Endothelial cell of umbilical vein (primary cell): ENCODE results near the gene LYSMD4.

ENCODE experiments used
- CTCF ChIP-seq, 2 donors: IDR thresholded peaks; 1 replicate in 1 of 2; 2 replicates in 1 of 2; pipeline ENCODE4 v1.5.1; 2011; ENCODE audit warnings: low read length in 2 of 2, mild to moderate bottlenecking in 2 of 2, moderate library complexity in 2 of 2, control low read depth in 1 of 2, inconsistent platforms in 1 of 2, low read depth in 1 of 2; ENCODE audit not compliant: insufficient read depth in 1 of 2; ENCODE audit errors: extremely low read depth in 1 of 2
- EZH2 ChIP-seq: IDR thresholded peaks from 2 replicates; pipeline ENCODE4 v1.6.1; 2012; ENCODE audit warnings: borderline replicate concordance, low read depth, mild to moderate bottlenecking, moderate library complexity, low read length, inconsistent platforms; ENCODE audit not compliant: severe bottlenecking
- FOS ChIP-seq: IDR thresholded peaks from 2 replicates; pipeline ENCODE4 v1.6.1; 2011; ENCODE audit warnings: mild to moderate bottlenecking, low read length, moderate library complexity, borderline replicate concordance; ENCODE audit not compliant: insufficient read depth
- MAX ChIP-seq: IDR thresholded peaks from 2 replicates; pipeline ENCODE4 v1.6.1; 2011; ENCODE audit not compliant: insufficient read depth, insufficient read length
- MYC ChIP-seq: IDR thresholded peaks from one replicate; pipeline ENCODE4 v1.6.1; 2011; ENCODE audit warnings: mild to moderate bottlenecking, low read depth, low read length
- POLR2A ChIP-seq: IDR thresholded peaks from 2 replicates; pipeline ENCODE4 v1.6.1; 2012; ENCODE audit warnings: low read depth, mild to moderate bottlenecking, control low read depth, low read length
- POLR2AphosphoS5 ChIP-seq: IDR thresholded peaks from 2 replicates; pipeline ENCODE4 v1.6.1; 2012; ENCODE audit warnings: low read depth, mild to moderate bottlenecking, control low read depth, low read length, moderate library complexity; ENCODE audit not compliant: insufficient read depth

- TF ChIP-seq EZH2 (no peak), CTCF (IDR thresholded peaks at IDR 0.05; ENCODE audit: extremely low read depth in 1 of 2, insufficient read depth in 1 of 2, low read depth in 1 of 2, low read length in 2 of 2) (no peak), POLR2A (no peak), POLR2AphosphoS5 (no peak), FOS (no peak), MYC (no peak), MAX (no peak)
These were observed 4.3 kb downstream of the LYSMD4 start for GRCh38 chr15:99728916-99729315.
